Measurements from ENCODE around the gene ADAM10. TPM values are rescaled to one million over a fixed set of nuclear protein-coding genes. Genes with fewer than 3 reads are reported as not detected.

Gene ADAM10
- total RNA-seq, 1 donor from 2014 or later, result 125 TPM

GRCh38 chr15:58558777-58559176, 190.7 kb downstream of the ADAM10 start:
- H3K4me1 Mint-ChIP-seq, result peaks cover 9% of the 10 kb centered on the region
- no peak for DNase-seq (ENCODE audit: low read depth, low spot score)
- H3K27ac Mint-ChIP-seq (ENCODE audit: unreplicated experiment), result no peak overlapping the region
- H3K4me3 Mint-ChIP-seq, result no peak overlapping the region
- no peaks in the 10 kb centered on the region for H3K27me3 Mint-ChIP-seq (ENCODE audit: low read depth)
- H3K36me3 Mint-ChIP-seq (ENCODE audit: low read depth), result no peaks in the 10 kb centered on the region
- TF ChIP-seq, protein P1, sequence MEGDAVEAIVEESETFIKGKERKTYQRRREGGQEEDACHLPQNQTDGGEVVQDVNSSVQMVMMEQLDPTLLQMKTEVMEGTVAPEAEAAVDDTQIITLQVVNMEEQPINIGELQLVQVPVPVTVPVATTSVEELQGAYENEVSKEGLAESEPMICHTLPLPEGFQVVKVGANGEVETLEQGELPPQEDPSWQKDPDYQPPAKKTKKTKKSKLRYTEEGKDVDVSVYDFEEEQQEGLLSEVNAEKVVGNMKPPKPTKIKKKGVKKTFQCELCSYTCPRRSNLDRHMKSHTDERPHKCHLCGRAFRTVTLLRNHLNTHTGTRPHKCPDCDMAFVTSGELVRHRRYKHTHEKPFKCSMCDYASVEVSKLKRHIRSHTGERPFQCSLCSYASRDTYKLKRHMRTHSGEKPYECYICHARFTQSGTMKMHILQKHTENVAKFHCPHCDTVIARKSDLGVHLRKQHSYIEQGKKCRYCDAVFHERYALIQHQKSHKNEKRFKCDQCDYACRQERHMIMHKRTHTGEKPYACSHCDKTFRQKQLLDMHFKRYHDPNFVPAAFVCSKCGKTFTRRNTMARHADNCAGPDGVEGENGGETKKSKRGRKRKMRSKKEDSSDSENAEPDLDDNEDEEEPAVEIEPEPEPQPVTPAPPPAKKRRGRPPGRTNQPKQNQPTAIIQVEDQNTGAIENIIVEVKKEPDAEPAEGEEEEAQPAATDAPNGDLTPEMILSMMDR (conservative IDR thresholded peaks at IDR 0.05), result no peak
- no peaks in the 10 kb centered on the region for H3K9me3 Mint-ChIP-seq

GRCh38 chr15:58556541-58556940, 193.0 kb downstream of the ADAM10 start:
- peaks cover 25% of the 10 kb centered on the region for H3K4me1 Mint-ChIP-seq
- no peak overlapping the region for H3K4me3 Mint-ChIP-seq
- H3K9me3 Mint-ChIP-seq, result no peaks in the 10 kb centered on the region
- no peak for DNase-seq (ENCODE audit: low read depth, low spot score)
- H3K36me3 Mint-ChIP-seq (ENCODE audit: low read depth), result no peaks in the 10 kb centered on the region
- TF ChIP-seq, protein P1 (conservative IDR thresholded peaks at IDR 0.05), result no peak
- no peaks in the 10 kb centered on the region for H3K27me3 Mint-ChIP-seq (ENCODE audit: low read depth)
- H3K27ac Mint-ChIP-seq (ENCODE audit: unreplicated experiment), result no peak overlapping the region

DNA sequence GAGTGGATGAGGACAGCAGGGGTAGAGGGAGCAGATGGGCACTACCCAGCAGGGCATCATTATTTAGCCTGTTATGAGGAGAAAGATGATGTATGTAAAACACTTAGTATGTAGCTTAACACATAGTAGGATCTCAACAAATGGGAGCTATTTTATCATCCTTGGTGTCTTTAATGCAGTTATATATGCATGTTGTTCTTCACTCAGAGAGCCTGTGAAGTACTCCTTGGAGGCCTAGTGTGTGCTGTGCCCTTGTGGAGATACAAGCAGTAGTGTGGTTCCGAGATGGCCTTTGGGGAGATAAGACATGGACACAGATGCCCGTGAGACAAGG, 193.5 kb downstream of the ADAM10 start:
- no peaks in the 10 kb centered on the region for H3K27me3 Mint-ChIP-seq (ENCODE audit: low read depth)
- no peaks in the 10 kb centered on the region for H3K36me3 Mint-ChIP-seq (ENCODE audit: low read depth)
- no peak overlapping the region for H3K27ac Mint-ChIP-seq (ENCODE audit: unreplicated experiment)
- no peak overlapping the region for H3K4me3 Mint-ChIP-seq
- H3K4me1 Mint-ChIP-seq, result peaks cover 30% of the 10 kb centered on the region
- TF ChIP-seq, protein P1 (conservative IDR thresholded peaks at IDR 0.05), result no peak
- no peaks in the 10 kb centered on the region for H3K9me3 Mint-ChIP-seq
- DNase-seq (ENCODE audit: low read depth, low spot score), result no peak

- Mint-ChIP-seq H3K27ac (ENCODE audit: unreplicated experiment) (no peak overlapping the region), H3K4me1 (peaks cover 30% of the 10 kb centered on the region), H3K9me3 (no peaks in the 10 kb centered on the region), H3K4me3 (no peak overlapping the region), H3K36me3 (ENCODE audit: low read depth) (no peaks in the 10 kb centered on the region), H3K27me3 (ENCODE audit: low read depth) (no peaks in the 10 kb centered on the region)
- TF ChIP-seq, protein P1 (conservative IDR thresholded peaks at IDR 0.05), result no peak
- no peak for DNase-seq (ENCODE audit: low read depth, low spot score)
These were observed 194.1 kb downstream of the ADAM10 start for GRCh38 chr15:58555162-58556027.

GRCh38 chr15:58554758-58555157, 194.7 kb downstream of the ADAM10 start:
- Mint-ChIP-seq H3K36me3 (ENCODE audit: low read depth) (no peaks in the 10 kb centered on the region), H3K4me1 (peaks cover 30% of the 10 kb centered on the region), H3K27me3 (ENCODE audit: low read depth) (no peaks in the 10 kb centered on the region), H3K9me3 (no peaks in the 10 kb centered on the region), H3K4me3 (no peak overlapping the region), H3K27ac (ENCODE audit: unreplicated experiment) (no peak overlapping the region)
- TF ChIP-seq, protein P1 (conservative IDR thresholded peaks at IDR 0.05), result no peak
- no peak for DNase-seq (ENCODE audit: low read depth, low spot score)

Measured in neural crest cell (in vitro differentiated cells).